GM18868 (cell line): ENCODE data around the gene SLC46A1.
A peak's percentile ranks its signal among the peaks of the same experiment; 100 is the strongest.
"Not testable (repeated sequence)": the region's sequence is repeated elsewhere in the genome, so short reads cannot be mapped to it uniquely, and the experiment has no call there.

Experiments used
- ATAC-seq: cut with Tn5 transposase; IDR thresholded peaks from one replicate; pipeline ENCODE4 v1.9.1; 2021; ENCODE audit warnings: mild to moderate bottlenecking, moderate library complexity; ENCODE audit not compliant: unreplicated experiment

Gene SLC46A1

GRCh38 chr17:28405632-28406472 is at the start of gene SLC46A1:
TSS of gene SLC46A1 (minus strand) at chr17:28406212. CDS start at chr17:28406114, 98 bp downstream.
- peak; percentile 70 for ATAC-seq

- no peak for ATAC-seq
Measured at GRCh38 chr17:28449859-28450258, 43.8 kb upstream of the SLC46A1 start.

- ATAC-seq = no peak
Measured at GRCh38 chr17:28447396-28447760, 41.4 kb upstream of the SLC46A1 start.

GRCh38 chr17:28446716-28447395 is 40.8 kb upstream of the SLC46A1 start:
- ATAC-seq = no peak

DNA sequence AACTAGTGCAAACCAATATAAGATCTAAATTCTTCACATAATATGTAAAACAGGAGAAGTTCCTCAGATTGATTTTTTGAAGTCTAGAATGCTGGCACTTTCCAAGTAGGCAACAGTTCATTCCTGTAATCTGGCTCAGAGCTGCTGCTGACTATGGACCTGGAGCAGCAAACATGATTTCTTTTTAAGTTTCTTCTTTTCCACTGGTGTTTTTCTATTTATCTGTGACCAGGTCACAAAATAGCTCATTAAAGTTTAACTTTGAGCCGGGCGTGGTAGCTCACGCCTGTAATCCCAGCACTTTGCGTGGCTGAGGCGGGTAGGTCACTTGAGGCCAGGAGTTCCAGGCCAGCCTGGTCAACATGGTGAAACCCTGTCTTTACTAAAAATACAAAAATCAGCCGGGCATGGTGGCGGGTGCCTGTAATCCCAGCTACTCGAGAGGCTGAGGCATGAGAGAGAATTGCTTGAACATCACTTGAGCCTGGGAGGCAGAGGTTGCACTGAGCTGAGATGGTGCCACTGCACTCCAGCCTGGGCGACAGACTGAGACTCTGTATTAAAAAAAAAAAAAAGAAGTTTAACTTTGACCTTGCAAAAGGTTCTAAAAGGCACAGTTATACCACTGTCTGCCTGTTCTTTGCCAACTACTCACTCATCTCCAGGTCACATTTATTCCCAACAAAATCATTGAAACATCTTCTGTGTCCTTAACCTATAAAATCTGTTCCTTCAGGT is 38.1 kb upstream of the SLC46A1 start:
- no peak for ATAC-seq

GRCh38 chr17:28434326-28434725 is 28.3 kb upstream of the SLC46A1 start:
- ATAC-seq = not testable (repeated sequence)

GRCh38 chr17:28433721-28434120 is 27.7 kb upstream of the SLC46A1 start:
- ATAC-seq = no peak

GRCh38 chr17:28427982-28428381 is 22.0 kb upstream of the SLC46A1 start:
- ATAC-seq = not testable (repeated sequence)

DNA sequence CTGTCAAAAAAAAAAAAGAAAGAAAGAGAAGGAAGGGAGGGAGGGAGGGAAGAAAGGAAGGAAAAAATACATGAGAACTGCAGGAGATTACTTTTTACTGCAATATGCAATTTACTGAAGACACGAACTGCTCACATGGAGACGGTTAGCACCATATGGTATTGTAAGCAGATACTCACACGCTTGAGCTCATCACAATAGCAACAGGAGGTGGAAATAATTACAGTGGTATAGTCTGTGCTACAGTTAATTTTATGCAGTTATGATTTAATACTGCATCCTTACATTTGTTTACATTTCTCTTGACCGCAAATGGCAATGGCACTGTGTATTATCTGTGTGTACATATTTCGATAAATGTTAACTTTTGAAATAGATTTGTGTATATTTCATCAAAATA is 21.4 kb upstream of the SLC46A1 start:
- ATAC-seq = no peak

GRCh38 chr17:28426081-28426519 is 20.1 kb upstream of the SLC46A1 start:
- no peak for ATAC-seq

DNA sequence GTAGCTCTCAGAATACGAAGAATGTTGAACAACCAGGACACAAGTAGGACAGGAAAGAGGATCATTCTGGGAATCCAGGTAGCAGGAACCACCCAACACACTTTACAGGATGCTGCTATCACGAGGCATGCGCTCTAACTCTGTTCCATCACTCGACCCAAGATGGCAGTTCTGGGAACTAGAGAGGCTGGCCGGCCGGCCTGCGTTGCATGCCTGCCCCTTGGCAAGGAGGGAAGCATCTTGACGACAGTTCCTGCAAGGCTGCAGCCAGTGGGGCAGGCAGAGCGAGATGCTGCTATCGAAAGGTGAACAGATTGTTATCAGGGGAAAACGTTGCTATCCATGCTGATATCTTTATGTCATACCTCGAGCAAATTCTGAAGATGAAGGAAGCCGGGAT is 19.2 kb upstream of the SLC46A1 start:
- ATAC-seq = no peak

DNA sequence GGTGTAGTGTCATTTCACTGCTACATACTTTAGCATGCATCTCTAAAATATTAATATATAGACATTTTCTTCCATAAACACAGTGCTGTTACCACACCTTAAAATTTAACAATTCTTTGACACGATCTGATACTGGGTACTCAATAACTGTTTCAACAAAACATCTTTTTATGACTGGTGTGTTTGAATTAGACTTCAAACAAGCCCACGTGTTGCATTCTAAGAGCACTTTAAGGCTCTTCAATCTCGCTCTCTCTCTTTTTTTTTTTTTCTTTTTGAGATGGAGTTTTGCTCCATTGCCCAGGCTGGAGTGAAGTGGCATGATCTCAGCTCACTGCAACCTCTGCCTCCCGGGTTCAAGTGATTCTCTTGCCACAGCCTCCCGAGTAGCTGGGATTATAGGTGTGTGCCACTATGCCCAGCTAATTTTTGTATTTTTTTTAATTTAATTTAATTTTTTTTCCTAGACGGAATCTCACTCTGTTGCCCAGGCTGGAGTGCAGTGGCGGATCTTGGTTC is 15.8 kb upstream of the SLC46A1 start:
- ATAC-seq = no peak

GRCh38 chr17:28416703-28417311 is 10.8 kb upstream of the SLC46A1 start:
- ATAC-seq = no peak

GRCh38 chr17:28415886-28416285 is 9.9 kb upstream of the SLC46A1 start:
- ATAC-seq = no peak

GRCh38 chr17:28413804-28414203 is 7.8 kb upstream of the SLC46A1 start:
- ATAC-seq = no peak

GRCh38 chr17:28412099-28412498 is 6.1 kb upstream of the SLC46A1 start:
- ATAC-seq = no peak

DNA sequence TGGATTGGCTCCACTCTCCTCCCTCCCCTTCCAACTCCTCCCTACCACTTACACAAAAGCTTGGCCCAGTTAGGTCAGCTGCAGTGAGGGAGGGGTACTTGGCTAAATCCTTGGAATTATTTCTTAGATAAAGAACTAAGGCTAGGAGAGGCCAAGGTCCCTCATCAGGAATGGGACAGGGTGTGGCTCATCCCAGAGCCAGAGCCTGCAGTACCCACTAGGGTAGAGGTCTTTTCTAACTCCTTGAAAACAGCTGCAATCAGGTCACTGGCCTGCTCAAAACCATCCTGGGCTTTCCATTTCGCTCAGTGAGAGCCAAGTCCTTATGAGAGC is 1.9 kb upstream of the SLC46A1 start:
- ATAC-seq = no peak

- ATAC-seq = no peak
Measured at GRCh38 chr17:28407130-28407973, 1.3 kb upstream of the SLC46A1 start.

GRCh38 chr17:28406473-28406814 is 432 bp upstream of the SLC46A1 start:
- ATAC-seq = no peak
